ENCODE measurements around the gene ZNF202.
"Not testable (repeated sequence)": the region's sequence is repeated elsewhere in the genome, so short reads cannot be mapped to it uniquely, and the experiment has no call there.

The ZNF202 gene

GRCh38 chr11:123741159-123742030 is at the start of gene ZNF202:
TSS of gene ZNF202 (minus strand) at chr11:123741660. CDS start at chr11:123730888, 10,772 bp downstream.
- DNase-seq (ENCODE audit: low read depth in 2 of 2): peak; percentile 76 to 82

GRCh38 chr11:123783536-123783935 is 42.1 kb upstream of the ZNF202 start:
- no peak for DNase-seq (ENCODE audit: low read depth in 2 of 2)

- DNase-seq (ENCODE audit: low read depth in 2 of 2): no peak
Observed at GRCh38 chr11:123778511-123778910, 37.1 kb upstream of the ZNF202 start.

GRCh38 chr11:123775715-123776549 is 34.5 kb upstream of the ZNF202 start:
- no peak for DNase-seq (ENCODE audit: low read depth in 2 of 2)

GRCh38 chr11:123775289-123775688 is 33.8 kb upstream of the ZNF202 start:
- no peak for DNase-seq (ENCODE audit: low read depth in 2 of 2)

- no peak for DNase-seq (ENCODE audit: low read depth in 2 of 2)
Observed at GRCh38 chr11:123773959-123774358, 32.5 kb upstream of the ZNF202 start.

- DNase-seq (ENCODE audit: low read depth in 2 of 2): no peak
Observed at GRCh38 chr11:123773026-123773425, 31.6 kb upstream of the ZNF202 start.

GRCh38 chr11:123771664-123772063 is 30.2 kb upstream of the ZNF202 start:
- no peak for DNase-seq (ENCODE audit: low read depth in 2 of 2)

GRCh38 chr11:123770712-123771111 is 29.3 kb upstream of the ZNF202 start:
- no peak for DNase-seq (ENCODE audit: low read depth in 2 of 2)

GRCh38 chr11:123765601-123766000 is 24.1 kb upstream of the ZNF202 start:
- no peak for DNase-seq (ENCODE audit: low read depth in 2 of 2)

GRCh38 chr11:123762422-123762821 is 21.0 kb upstream of the ZNF202 start:
- DNase-seq (ENCODE audit: low read depth in 2 of 2): no peak

- DNase-seq (ENCODE audit: low read depth in 2 of 2): no peak
Observed at GRCh38 chr11:123760894-123761293, 19.4 kb upstream of the ZNF202 start.

GRCh38 chr11:123757976-123758375 is 16.5 kb upstream of the ZNF202 start:
- DNase-seq (ENCODE audit: low read depth in 2 of 2): no peak

- no peak for DNase-seq (ENCODE audit: low read depth in 2 of 2)
Observed at GRCh38 chr11:123755813-123756212, 14.4 kb upstream of the ZNF202 start.

GRCh38 chr11:123755344-123755743 is 13.9 kb upstream of the ZNF202 start:
- DNase-seq (ENCODE audit: low read depth in 2 of 2): no peak

- DNase-seq (ENCODE audit: low read depth in 2 of 2): no peak
Observed at GRCh38 chr11:123754101-123754568, 12.7 kb upstream of the ZNF202 start, which contains the start of gene OR6X1. TSS of gene OR6X1 (minus strand) at chr11:123754518. CDS start at chr11:123754518, 0 bp downstream.

GRCh38 chr11:123753110-123753509 is 11.7 kb upstream of the ZNF202 start:
- no peak for DNase-seq (ENCODE audit: low read depth in 2 of 2)

GRCh38 chr11:123751781-123752180 is 10.3 kb upstream of the ZNF202 start:
- no peak for DNase-seq (ENCODE audit: low read depth in 2 of 2)

GRCh38 chr11:123748349-123748748 is 6.9 kb upstream of the ZNF202 start:
- DNase-seq (ENCODE audit: low read depth in 2 of 2): not testable (repeated sequence)

- DNase-seq (ENCODE audit: low read depth in 2 of 2): no peak
Observed at GRCh38 chr11:123745764-123746451, 4.4 kb upstream of the ZNF202 start.

GRCh38 chr11:123742724-123743120 is 1.3 kb upstream of the ZNF202 start:
- DNase-seq (ENCODE audit: low read depth in 2 of 2): no peak

Data from stimulated activated CD8-positive, alpha-beta memory T cell treated with anti-CD3 and anti-CD28 coated beads, Interleukin-2, amount 100 ng/mL, for 1 hour (primary cell).